K562 (cell line): ENCODE measurements around the gene MEF2D. TPM values are rescaled to one million over a fixed set of nuclear protein-coding genes. Genes with fewer than 3 reads are reported as not detected.

Experiments
- ATAC-seq: fragments of 200-7000 bp; cut with Tn5 transposase; 3 replicates; pipeline ENCODE4 v1.9.1; 2020; ENCODE audit warnings: moderate library complexity
- BruUV-seq: library from RNA; stranded (reverse); fragments of 400-500 nt; replicated peaks from 2 replicates; lab custom pipeline; 2021; lab: Mats Ljungman, UMichigan
- CTCF ChIA-PET: fragments of 300-600 bp; formaldehyde crosslinking; extraction: SDS; loops from one replicate; lab custom pipeline; 2021; ENCODE audit warnings: low intra/inter-chr PET ratio; lab: Yijun Ruan, JAX
- POLR2A ChIA-PET: fragments of 300-600, 350-650 bp; sonication (Branson Sonifier 250); formaldehyde crosslinking; extraction: SDS; loops from one replicate; lab custom pipeline; 2021; ENCODE audit warnings: antibody characterized with exemption, inconsistent platforms; lab: Yijun Ruan, JAX
- DNase-seq, 4 experiments: peaks; one replicate each; pipeline versions ENCODE4 v3.0.0 to v3.0.0-alpha.2; 2011 to 2018; ENCODE audit warnings: low spot score in 3 of 4, mixed read lengths in 3 of 4; ENCODE audit errors: extremely low read depth in 1 of 4
- FAIRE-seq: peaks from 2 replicates; lab custom pipeline; 2011; peaks lifted over from hg19 to GRCh38; lab: Jason Lieb, UNC
- H2AFZ ChIP-seq: 2 replicates; pipeline ENCODE4 v1.6.0; 2011; ENCODE audit warnings: low read depth, low read length, control low read depth, inconsistent platforms
- H3K27ac ChIP-seq: fragments of 200-600 bp; 3 replicates; pipeline ENCODE4 v1.8.0; 2011; ENCODE audit warnings: low read depth, mild to moderate bottlenecking, control low read depth, inconsistent platforms, low read length, moderate library complexity, mixed read lengths; ENCODE audit errors: extremely low read depth
- H3K27me3 ChIP-seq, 2 experiments: fragments of 300-600 bp in 1 of 2; 2 replicates in 1 of 2; 3 replicates in 1 of 2; pipeline versions ENCODE4 v1.6.0 to v1.8.0; 2011; ENCODE audit warnings: inconsistent platforms in 2 of 2, low read length in 2 of 2, mild to moderate bottlenecking in 1 of 2, mixed read lengths in 1 of 2, moderate library complexity in 1 of 2; ENCODE audit not compliant: control insufficient read depth in 2 of 2, insufficient read depth in 2 of 2
- H3K36me3 ChIP-seq: fragments of 300-600 bp; 3 replicates; pipeline ENCODE4 v1.8.0; 2011; ENCODE audit warnings: mild to moderate bottlenecking, low read length, inconsistent platforms; ENCODE audit not compliant: control insufficient read depth, insufficient read depth
- H3K4me1 ChIP-seq, 2 experiments: fragments of 200-600 bp in 1 of 2; replicated peaks in 1 of 2; 2 replicates in 1 of 2; 3 replicates in 1 of 2; pipeline versions ENCODE4 v1.5.1 to v1.8.0; 2011; ENCODE audit warnings: inconsistent platforms in 2 of 2, low read length in 2 of 2, mild to moderate bottlenecking in 1 of 2, mixed read lengths in 1 of 2, moderate library complexity in 1 of 2; ENCODE audit not compliant: control insufficient read depth in 2 of 2, insufficient read depth in 2 of 2
- H3K4me2 ChIP-seq: 2 replicates; pipeline ENCODE4 v1.6.1; 2011; ENCODE audit warnings: low read length, control low read depth, inconsistent platforms, mixed read lengths; ENCODE audit not compliant: insufficient read depth
- H3K4me3 ChIP-seq: fragments of 200-600 bp; sonication (generic), shearing (Covaris generic); 2 replicates; pipeline ENCODE4 v1.5.1; 2016; ENCODE audit warnings: control low read depth, inconsistent platforms
- H3K79me2 ChIP-seq: fragments of 200-600 bp; 3 replicates; pipeline ENCODE4 v1.8.0; 2011; ENCODE audit warnings: low read length, inconsistent platforms; ENCODE audit not compliant: control insufficient read depth, insufficient read depth
- H3K9ac ChIP-seq, 2 experiments: 2 replicates each; pipeline versions ENCODE4 v1.6.0 to v1.6.1; 2011; ENCODE audit warnings: low read depth in 2 of 2, low read length in 2 of 2, control low read depth in 1 of 2, inconsistent platforms in 1 of 2, mild to moderate bottlenecking in 1 of 2, mixed read lengths in 1 of 2; ENCODE audit not compliant: insufficient read depth in 1 of 2
- H3K9me1 ChIP-seq: one replicate; pipeline ENCODE4 v1.6.0; 2011; ENCODE audit warnings: inconsistent platforms, mild to moderate bottlenecking, low read length, moderate library complexity; ENCODE audit not compliant: control insufficient read depth, insufficient read depth
- H3K9me3 ChIP-seq: replicated peaks from 2 replicates; pipeline ENCODE4 v1.5.1; 2011; ENCODE audit warnings: low read depth, low read length, inconsistent platforms; ENCODE audit not compliant: control insufficient read depth, insufficient read depth
- H4K20me1 ChIP-seq: replicated peaks from 2 replicates; pipeline ENCODE4 v1.6.1; 2011; ENCODE audit warnings: low read length, inconsistent platforms, mixed read lengths; ENCODE audit not compliant: control insufficient read depth, insufficient read depth
- ATF1 ChIP-seq, 2 experiments: fragments of 450-650 bp in 1 of 2; IDR thresholded peaks; 2 replicates each; pipeline ENCODE4 v1.6.1; 2016; ENCODE audit warnings: missing compliant biosample characterization in 1 of 2, missing genetic modification characterization in 1 of 2
- ID3 ChIP-seq, 2 experiments: fragments of 250-450 bp in 1 of 2; fragments of 450-650 bp in 1 of 2; sonication (Bioruptor Pico) in 1 of 2; IDR thresholded peaks; 2 replicates each; pipeline versions ENCODE4 v1.6.1 to v1.8.0; 2016 to 2021; ENCODE audit warnings: mild to moderate bottlenecking in 2 of 2, moderate library complexity in 2 of 2, missing compliant biosample characterization in 1 of 2, missing genetic modification characterization in 1 of 2
- KDM2B ChIP-seq: fragments of 250-450 bp; sonication (Bioruptor Pico); IDR thresholded peaks from 2 replicates; pipeline ENCODE4 v1.8.0; 2021; ENCODE audit warnings: mild to moderate bottlenecking, moderate library complexity
- RBM39 ChIP-seq: fragments of 200-400 bp; formaldehyde crosslinking; optimal IDR thresholded peaks from 2 replicates; pipeline ENCODE3; 2018; ENCODE audit warnings: low read depth, low read length
- SP1 ChIP-seq: sonication (generic); formaldehyde crosslinking; IDR thresholded peaks from 2 replicates; pipeline ENCODE4 v1.8.1; 2022; ENCODE audit warnings: mild to moderate bottlenecking, missing genetic modification reagents
- ZNF175 ChIP-seq: fragments of 200-800 bp; sonication (Bioruptor generic); IDR thresholded peaks from 2 replicates; pipeline ENCODE4 v1.6.1; 2016; ENCODE audit warnings: low read depth, mild to moderate bottlenecking, missing genetic modification characterization, missing compliant biosample characterization
- ZNF318 ChIP-seq, 2 experiments: fragments of 450-650 bp; IDR thresholded peaks; 2 replicates each; pipeline ENCODE4 v1.6.1; 2016; ENCODE audit warnings: mild to moderate bottlenecking in 2 of 2, borderline replicate concordance in 1 of 2, low read depth in 1 of 2, moderate library complexity in 1 of 2
- ZNF644 ChIP-seq: fragments of 200-800 bp; sonication (Bioruptor generic); IDR thresholded peaks from 2 replicates; pipeline ENCODE4 v1.6.1; 2016; ENCODE audit warnings: low read depth, missing genetic modification characterization, missing compliant biosample characterization
- WGBS: fragments of 100-300 bp; shearing (Covaris generic); methylation state at CpG from one replicate; pipeline ENCODE4 v1.1.6; 2016; ENCODE audit warnings: low coverage, mixed read lengths; ENCODE audit not compliant: insufficient coverage; ENCODE audit errors: missing lambda C conversion rate; 5-methylcytosine and 5-hydroxymethylcytosine counted together
- in situ Hi-C: fragments of 300-500 bp; cut with MboI; formaldehyde crosslinking; loops from 4 replicates; pipeline ENCODE4 v1.15.0; 2018; ENCODE audit warnings: inconsistent platforms, mixed read lengths
- intact Hi-C: fragments of 100-400 bp; cut with micrococcal nuclease; formaldehyde crosslinking; loops from 2 replicates; pipeline ENCODE4 v1.14.2; 2022
- polyA plus RNA-seq, 8 experiments: library from polyadenylated mRNA; depleted of rRNA in 4 of 8; stranded (reverse) in 5 of 8; unstranded in 3 of 8; fragments of >200 nt; fragmentation: Nextera tagmentation in 2 of 8; fragmentation: Illumina TruSeq in 1 of 8; extraction: Ambion mirVana in 2 of 8; extraction: Trizol in 1 of 8; gene quantifications; 2 replicates each; pipeline versions ENCODE4 v1.2.1 to v1.2.3, GENCODE V29; 2011 to 2014; ENCODE audit warnings: inconsistent platforms in 1 of 8, missing spikeins in 1 of 8
- total RNA-seq, 7 experiments: library from RNA; depleted of rRNA in 6 of 7; stranded (reverse); fragments of >200 nt in 6 of 7; fragmentation: Illumina TruSeq in 2 of 7; extraction: Trizol in 2 of 7; gene quantifications; 2 replicates each; pipeline versions ENCODE4 v1.2.1 to v1.2.3, GENCODE V29; 2011 to 2021; ENCODE audit warnings: low replicate concordance in 1 of 7

MEF2D gene
- total and polyA plus RNA-seq, 9 of the 15 experiments (the other 6 are each of a cell fraction or from before 2014, with no cell fraction given) = 0.10 to 19.5 (median 2.6) TPM

- BruUV-seq = no TSS peak
- Histone ChIP-seq H3K9me3 (no peaks in the 10 kb centered on the region), H3K27ac (peak overlapping the region; percentile 97), H2AFZ (peak overlapping the region; percentile 99), H4K20me1 (peaks cover 15% of the 10 kb centered on the region), H3K27me3 (no peaks in the 10 kb centered on the region; a peak in 1 of 5 replicates), H3K4me1 (peaks cover 64 to 67% of the 10 kb centered on the region in 2 experiments), H3K9me1 (peaks cover 7% of the 10 kb centered on the region), H3K36me3 (no peaks in the 10 kb centered on the region; the same call in 2 of the 3 replicates), H3K9ac (peak overlapping the region; percentile 56 to 81; a peak in 3 of 4 replicates), H3K79me2 (peaks cover 31% of the 10 kb centered on the region), H3K4me3 (no peak overlapping the region), H3K4me2 (peak overlapping the region; percentile 78)
- in situ Hi-C loops (no loop called here), intact Hi-C loops (loop anchor here (5.0 kb wide), 1 partner anchor 165 kb away; the partner anchor contains the start of genes CCT3 and TSACC)
- POLR2A ChIA-PET = interaction anchor here (0.6 to 6.6 kb wide), 6 partner anchors 11 to 50 kb away, joined by 3 to 62 read pairs (median 6); no protein-coding TSS in a partner anchor
- WGBS = 0% methylated on average over 1 of the region's 1 CpG
- peak; percentile 72 for FAIRE-seq
- no peak for ATAC-seq
- CTCF ChIA-PET = no interaction called here
- DNase-seq = peak in 1 of 4 experiments; percentile 42
- no peak for TF ChIP-seq ZNF318 (IDR thresholded peaks at IDR 0.05; ENCODE audit: borderline replicate concordance in 1 of 2, low read depth in 1 of 2)
- TF ChIP-seq ID3 (CRISPR knock-in tag; IDR thresholded peaks at IDR 0.05) = no peak
- peak; percentile 69; the same call in 1 of the 2 replicates for TF ChIP-seq ID3 (tag; IDR thresholded peaks at IDR 0.05)
- no peak for TF ChIP-seq RBM39
- TF ChIP-seq KDM2B (CRISPR knock-in tag) = no peak
- peak; percentile 33 for TF ChIP-seq ZNF175 (CRISPR knock-in tag)
- 0 out of 2 replicates have a peak, but pooled peaks have one; percentile 34 for TF ChIP-seq SP1 (CRISPR knock-in tag)
- TF ChIP-seq ZNF644 (tag) = 0 out of 2 replicates have a peak, but pooled peaks have one; percentile 33
- TF ChIP-seq ATF1 (CRISPR knock-in tag; IDR thresholded peaks at IDR 0.05) = no peak
- TF ChIP-seq ATF1 (tag; IDR thresholded peaks at IDR 0.05) = no peak
These were observed 1.9 kb upstream of the MEF2D start for GRCh38 chr1:156502391-156502893.
